Central memory CD8-positive, alpha-beta T cell (primary cell): ENCODE measurements around the gene NKRF.
"Not testable (repeated sequence)": the region's sequence is repeated elsewhere in the genome, so short reads cannot be mapped to it uniquely, and the experiment has no call there.

Experiments used
- ATAC-seq: fragments of 150-1000 bp; cut with Tn5 transposase; replicated peaks from 2 replicates; pipeline ENCODE4 v1.10.0; 2022; ENCODE audit warnings: mild to moderate bottlenecking, moderate FRiP score, moderate number of reproducible peaks; ENCODE audit not compliant: poor library complexity, severe bottlenecking; ENCODE audit errors: extremely low read depth
- DNase-seq, 2 donors: peaks; one replicate each; pipeline ENCODE4 v3.0.0; 2021; ENCODE audit warnings: low spot score in 2 of 2
- H3K27ac Mint-ChIP-seq: one replicate; pipeline ENCODE4 v1.8.0; 2022; ENCODE audit warnings: low read depth, mild to moderate bottlenecking, moderate library complexity, mixed read lengths
- H3K27me3 Mint-ChIP-seq: one replicate; pipeline ENCODE4 v1.8.0; 2022; ENCODE audit warnings: mixed read lengths
- H3K36me3 Mint-ChIP-seq: one replicate; pipeline ENCODE4 v1.8.0; 2022; ENCODE audit warnings: mild to moderate bottlenecking, moderate library complexity, mixed read lengths; ENCODE audit not compliant: insufficient read depth
- H3K4me1 Mint-ChIP-seq: one replicate; pipeline ENCODE4 v1.8.0; 2022; ENCODE audit warnings: mixed read lengths
- H3K4me3 Mint-ChIP-seq: one replicate; pipeline ENCODE4 v1.8.0; 2022; ENCODE audit warnings: mild to moderate bottlenecking, moderate library complexity, mixed read lengths
- H3K9me3 Mint-ChIP-seq: one replicate; pipeline ENCODE4 v1.8.0; 2022; ENCODE audit warnings: mixed read lengths

NKRF gene

GRCh38 chrX:119606280-119607017 is at the start of gene NKRF:
NKRF (minus strand) TSS chrX:119606424.
- peaks cover 26% of the 10 kb centered on the region for H3K4me1 Mint-ChIP-seq
- peak; percentile 79 to 88 for DNase-seq
- H3K27ac Mint-ChIP-seq: peak within 1 kb of the TSS; percentile 95
- peak; percentile 85 for ATAC-seq
- peaks cover 14% of the 10 kb centered on the region for H3K36me3 Mint-ChIP-seq
- no peaks in the 10 kb centered on the region for H3K9me3 Mint-ChIP-seq
- H3K4me3 Mint-ChIP-seq: peak within 1 kb of the TSS; percentile 93
- H3K27me3 Mint-ChIP-seq: no peaks in the 10 kb centered on the region

DNA sequence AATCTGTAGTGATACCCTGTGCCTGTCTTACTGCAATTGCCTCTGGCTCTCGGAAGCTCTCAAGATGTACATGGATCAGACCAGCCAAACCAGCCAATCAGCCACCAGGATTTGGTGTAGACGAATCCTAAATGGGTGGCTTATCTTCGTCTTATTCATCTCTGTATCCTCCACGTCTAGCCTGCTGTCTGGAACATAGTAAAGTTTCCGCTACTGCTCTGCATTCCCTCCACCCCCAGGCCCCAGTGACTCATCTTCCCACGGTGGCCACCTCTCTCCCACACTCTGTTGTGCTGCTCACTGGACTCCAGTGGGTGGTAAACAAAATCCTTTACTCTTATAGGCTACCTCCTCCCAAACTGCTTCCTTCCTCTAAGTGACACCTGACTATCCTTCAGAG is 48.9 kb upstream of the NKRF start:
- Mint-ChIP-seq H3K36me3 (peaks cover 62% of the 10 kb centered on the region), H3K4me3 (no peak overlapping the region), H3K9me3 (no peaks in the 10 kb centered on the region), H3K27me3 (no peaks in the 10 kb centered on the region), H3K4me1 (peaks cover 21% of the 10 kb centered on the region), H3K27ac (peak overlapping the region; percentile 26)
- DNase-seq: no peak
- no peak for ATAC-seq

DNA sequence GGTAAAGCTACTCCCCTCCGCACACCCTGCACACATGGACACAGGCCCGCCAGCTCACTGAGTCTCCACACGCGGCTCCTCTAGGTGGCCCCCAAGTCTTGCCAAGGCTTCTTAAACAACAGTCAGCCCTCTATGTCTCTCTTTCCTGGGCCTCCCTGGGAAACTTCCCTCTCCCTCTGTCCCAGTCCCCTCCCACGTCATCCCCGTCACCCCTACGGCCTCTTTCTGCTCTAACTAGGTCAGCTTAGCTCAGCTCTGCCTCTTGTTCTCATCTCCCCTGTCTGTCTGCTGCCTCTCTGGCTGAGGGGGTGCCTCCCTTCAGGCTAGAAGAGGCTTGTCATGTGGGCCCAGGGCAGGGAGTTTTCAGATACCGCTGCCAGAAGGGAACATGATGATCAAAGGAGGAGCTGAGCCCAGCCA is 47.9 kb upstream of the NKRF start:
- no peaks in the 10 kb centered on the region for H3K27me3 Mint-ChIP-seq
- H3K9me3 Mint-ChIP-seq: no peaks in the 10 kb centered on the region
- H3K27ac Mint-ChIP-seq: peak overlapping the region; percentile 82
- H3K4me1 Mint-ChIP-seq: peaks cover 15% of the 10 kb centered on the region
- ATAC-seq (no peak), DNase-seq (no peak)
- peaks cover 63% of the 10 kb centered on the region for H3K36me3 Mint-ChIP-seq
- no peak overlapping the region for H3K4me3 Mint-ChIP-seq

DNA sequence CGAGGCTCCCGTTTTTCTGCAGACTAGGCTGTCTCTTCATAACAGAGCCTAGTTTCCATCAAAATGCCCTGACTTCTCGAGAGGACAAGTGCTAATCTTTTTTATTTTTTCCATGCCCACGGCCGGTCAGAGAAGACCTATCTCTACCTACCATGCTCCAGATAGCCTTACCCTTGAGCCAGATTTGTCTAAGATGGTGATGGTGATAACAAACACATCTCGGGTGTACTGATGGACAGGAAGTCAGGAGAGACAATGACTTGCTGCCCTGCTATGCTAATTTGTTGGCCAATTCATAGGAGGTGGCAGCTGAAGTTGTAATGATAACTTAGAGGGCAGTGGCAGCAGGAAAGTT is 42.2 kb upstream of the NKRF start:
- no peak for DNase-seq
- H3K27ac Mint-ChIP-seq: peak overlapping the region; percentile 97
- H3K27me3 Mint-ChIP-seq: no peaks in the 10 kb centered on the region
- peaks cover 25% of the 10 kb centered on the region for H3K4me1 Mint-ChIP-seq
- no peaks in the 10 kb centered on the region for H3K9me3 Mint-ChIP-seq
- peaks cover 54% of the 10 kb centered on the region for H3K36me3 Mint-ChIP-seq
- H3K4me3 Mint-ChIP-seq: peak overlapping the region; percentile 64
- no peak for ATAC-seq

DNA sequence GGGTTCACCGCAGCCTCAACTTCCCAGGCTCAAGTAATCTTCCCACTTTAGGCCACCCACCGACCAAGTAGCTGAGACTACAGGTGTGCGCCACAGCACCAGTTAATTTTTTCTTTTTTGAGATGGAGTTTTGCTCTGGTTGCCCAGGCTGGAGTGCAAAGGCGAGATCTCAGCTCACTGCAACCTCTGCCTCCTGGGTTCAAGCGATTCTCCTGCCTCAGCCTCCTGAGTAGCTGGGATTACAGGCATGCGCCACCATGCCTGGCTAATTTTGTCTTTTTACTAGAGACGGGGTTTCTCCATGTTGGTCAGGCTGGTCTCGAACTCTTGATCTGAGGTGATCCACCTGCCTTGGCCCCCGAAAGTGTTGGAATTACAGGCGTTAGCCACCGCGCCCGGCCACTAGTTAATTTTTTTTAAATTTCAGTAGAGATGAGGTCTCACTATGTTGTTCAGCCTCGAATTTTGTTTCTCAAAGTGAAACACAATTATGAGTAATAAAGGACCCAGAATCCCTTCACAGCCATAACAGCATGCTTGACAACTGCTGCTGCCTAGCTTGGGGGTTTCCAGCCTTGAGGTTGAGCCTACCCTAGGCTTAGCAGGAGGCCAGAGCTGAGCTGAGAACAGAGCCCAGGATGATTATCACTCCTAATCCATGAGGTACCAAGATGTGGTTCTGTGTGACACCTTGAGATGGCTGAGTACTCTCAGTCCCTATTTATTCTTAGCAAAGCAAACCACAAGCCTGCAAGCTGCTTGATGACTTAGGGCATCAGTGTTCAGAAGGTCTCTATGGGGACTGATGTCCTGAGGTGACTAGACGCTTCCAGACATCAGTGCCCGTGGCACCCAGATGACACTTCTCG is 41.6 kb upstream of the NKRF start:
- Mint-ChIP-seq H3K9me3 (no peaks in the 10 kb centered on the region), H3K27me3 (no peaks in the 10 kb centered on the region)
- ATAC-seq: peak; percentile 95

DNA sequence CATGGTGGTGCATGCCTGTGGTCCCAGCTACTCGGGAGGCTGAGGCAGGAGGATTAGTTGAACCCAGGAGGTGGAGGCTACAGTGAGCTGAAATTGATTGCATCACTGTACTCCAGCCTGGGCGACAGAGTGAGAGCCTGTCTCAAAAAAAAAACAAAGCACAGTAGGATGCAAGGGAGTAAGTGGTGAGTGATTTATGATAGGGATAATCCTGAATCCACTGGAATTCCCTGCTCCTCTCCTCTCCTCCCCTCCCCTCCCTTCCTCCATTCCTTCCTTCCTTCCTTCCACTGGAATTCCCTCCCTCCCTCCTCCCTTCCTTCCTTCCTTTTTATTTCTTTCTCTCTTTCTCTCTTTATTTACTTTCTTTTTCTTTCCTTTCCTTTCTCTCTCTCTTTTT is 40.9 kb upstream of the NKRF start:
- H3K4me3 Mint-ChIP-seq: peak overlapping the region; percentile 64
- ATAC-seq: no peak
- peaks cover 30% of the 10 kb centered on the region for H3K4me1 Mint-ChIP-seq
- H3K36me3 Mint-ChIP-seq: peaks cover 52% of the 10 kb centered on the region
- H3K9me3 Mint-ChIP-seq: no peaks in the 10 kb centered on the region
- no peak for DNase-seq
- peak overlapping the region; percentile 97 for H3K27ac Mint-ChIP-seq
- no peaks in the 10 kb centered on the region for H3K27me3 Mint-ChIP-seq

More for the DNA sequence above, 41.6 kb upstream of the NKRF start:
- Mint-ChIP-seq H3K4me1 (peaks cover 30% of the 10 kb centered on the region), H3K36me3 (peaks cover 53% of the 10 kb centered on the region), H3K4me3 (peak overlapping the region; percentile 64), H3K27ac (peak overlapping the region; percentile 97)
- peak; percentile 15 to 57 for DNase-seq

DNA sequence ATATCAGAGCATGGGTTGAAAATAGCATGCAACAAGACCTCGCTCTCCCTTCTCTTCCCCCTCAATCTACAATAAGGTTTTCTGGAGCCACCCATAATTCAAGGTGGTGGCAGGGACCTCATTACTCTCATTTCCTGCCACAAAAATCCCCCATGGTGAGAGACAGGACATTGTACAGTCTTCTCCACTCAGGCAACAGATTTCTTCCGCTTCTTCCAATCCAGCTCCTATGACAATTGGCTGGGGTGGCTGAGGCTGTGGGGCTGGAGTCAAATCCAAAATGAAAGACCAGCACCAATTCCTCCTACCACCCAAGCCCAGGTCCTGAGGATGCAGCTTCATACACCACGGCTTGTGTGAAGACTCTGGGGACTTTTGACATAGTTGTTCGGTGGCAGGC is 40.3 kb upstream of the NKRF start:
- Mint-ChIP-seq H3K4me3 (peak overlapping the region; percentile 49), H3K27ac (peak overlapping the region; percentile 97), H3K27me3 (no peaks in the 10 kb centered on the region), H3K36me3 (peaks cover 46% of the 10 kb centered on the region), H3K4me1 (peaks cover 30% of the 10 kb centered on the region), H3K9me3 (no peaks in the 10 kb centered on the region)
- ATAC-seq (no peak), DNase-seq (no peak)

DNA sequence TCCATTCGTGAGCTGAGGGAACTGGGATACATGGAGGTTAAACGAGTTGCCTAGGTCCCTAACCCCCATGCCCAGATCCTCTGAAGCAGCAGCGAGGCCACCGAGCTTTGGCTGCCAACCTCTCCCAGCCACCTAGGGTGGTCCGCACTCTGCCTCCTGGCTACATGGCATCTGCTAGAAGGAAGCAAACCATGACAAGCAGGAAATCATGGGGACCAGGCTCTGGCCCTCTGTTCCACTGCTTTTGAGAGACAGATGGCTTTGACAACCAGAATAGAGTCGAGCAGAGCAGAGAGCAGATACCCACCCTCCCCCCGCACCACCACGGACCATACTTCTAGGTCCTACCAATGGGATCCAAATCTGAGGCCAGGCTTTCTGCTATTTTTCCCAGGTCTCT is 37.5 kb upstream of the NKRF start:
- ATAC-seq: no peak
- peaks cover 34% of the 10 kb centered on the region for H3K4me1 Mint-ChIP-seq
- H3K4me3 Mint-ChIP-seq: no peak overlapping the region
- DNase-seq: no peak
- no peak overlapping the region for H3K27ac Mint-ChIP-seq
- no peaks in the 10 kb centered on the region for H3K9me3 Mint-ChIP-seq
- H3K27me3 Mint-ChIP-seq: no peaks in the 10 kb centered on the region
- H3K36me3 Mint-ChIP-seq: peaks cover 47% of the 10 kb centered on the region

DNA sequence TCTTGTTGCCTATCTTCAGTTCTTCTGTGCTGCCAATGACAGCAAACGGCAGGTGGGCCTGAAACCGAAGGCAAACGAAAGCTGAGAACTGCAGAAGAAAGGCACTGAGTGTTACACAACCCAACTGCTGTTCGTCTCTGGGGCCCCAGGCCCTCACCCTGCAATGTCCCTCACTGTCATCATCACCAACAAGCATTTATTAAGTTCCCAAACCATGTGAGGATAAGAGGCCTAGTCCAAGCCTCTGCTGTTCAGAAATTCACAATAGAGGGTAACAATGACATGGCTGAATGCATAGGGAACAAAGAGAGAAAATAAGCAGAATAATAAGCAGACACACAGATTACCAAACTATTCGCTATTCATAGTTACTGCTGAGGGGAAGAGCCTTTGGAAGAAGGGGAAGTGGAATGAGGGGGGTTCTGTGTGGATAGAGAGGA is 34.5 kb upstream of the NKRF start:
- H3K27ac Mint-ChIP-seq: peak overlapping the region; percentile 67
- ATAC-seq: no peak

GRCh38 chrX:119638725-119639471 is 32.7 kb upstream of the NKRF start:
- Mint-ChIP-seq H3K36me3 (peaks cover 48% of the 10 kb centered on the region), H3K4me3 (no peak overlapping the region), H3K27me3 (no peaks in the 10 kb centered on the region), H3K9me3 (no peaks in the 10 kb centered on the region), H3K4me1 (peaks cover 39% of the 10 kb centered on the region), H3K27ac (peak overlapping the region; percentile 78)
- ATAC-seq (no peak), DNase-seq (no peak)

More for the DNA sequence above, 34.5 kb upstream of the NKRF start:
- Mint-ChIP-seq H3K36me3 (peaks cover 38% of the 10 kb centered on the region), H3K9me3 (no peaks in the 10 kb centered on the region), H3K4me1 (peaks cover 29% of the 10 kb centered on the region), H3K27me3 (no peaks in the 10 kb centered on the region), H3K4me3 (no peak overlapping the region)
- no peak for DNase-seq

- peaks cover 33% of the 10 kb centered on the region for H3K4me1 Mint-ChIP-seq
- not testable (repeated sequence) for ATAC-seq, DNase-seq, H3K27me3 Mint-ChIP-seq, H3K9me3 Mint-ChIP-seq, H3K4me3 Mint-ChIP-seq
- H3K36me3 Mint-ChIP-seq: peaks cover 55% of the 10 kb centered on the region
- peak overlapping the region; percentile 74 for H3K27ac Mint-ChIP-seq
Measured at GRCh38 chrX:119637421-119637820, 31.2 kb upstream of the NKRF start.

DNA sequence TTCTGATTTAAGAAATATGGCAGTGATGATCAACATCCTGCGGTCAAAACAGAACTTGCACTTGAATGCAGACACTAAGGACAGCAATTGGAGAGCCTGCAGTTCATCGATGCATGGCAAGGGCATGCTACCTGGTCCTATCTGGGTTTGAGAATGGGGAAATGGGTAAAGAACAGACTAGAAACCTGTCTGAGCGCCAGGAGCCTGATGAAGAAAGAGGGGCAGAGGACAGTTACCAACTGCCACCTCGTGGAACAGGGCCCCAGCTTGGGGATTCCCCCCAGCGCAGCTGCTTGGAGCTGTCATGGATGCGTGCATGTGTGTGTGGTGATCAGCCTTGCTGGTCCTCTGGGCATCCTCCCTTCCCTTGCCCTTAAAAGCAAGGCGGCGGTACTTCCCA is 30.2 kb upstream of the NKRF start:
- Mint-ChIP-seq H3K36me3 (peaks cover 62% of the 10 kb centered on the region), H3K4me1 (peaks cover 33% of the 10 kb centered on the region), H3K27me3 (no peaks in the 10 kb centered on the region), H3K27ac (no peak overlapping the region), H3K9me3 (no peaks in the 10 kb centered on the region), H3K4me3 (no peak overlapping the region)
- DNase-seq (no peak), ATAC-seq (peak; percentile 43)
